IPS-18a (cell line): ENCODE measurements around the gene ZNF714.

Experiments used
- H3K27ac ChIP-seq: one replicate; pipeline ENCODE4 v1.5.1; 2013; ENCODE audit warnings: low read length
- H3K27me3 ChIP-seq: one replicate; pipeline ENCODE4 v1.6.1; 2013; ENCODE audit warnings: mild to moderate bottlenecking, low read length; ENCODE audit not compliant: control insufficient read depth, insufficient read depth
- H3K36me3 ChIP-seq: one replicate; pipeline ENCODE4 v1.6.1; 2013; ENCODE audit warnings: low read depth, low read length; ENCODE audit not compliant: control insufficient read depth
- H3K4me1 ChIP-seq: one replicate; pipeline ENCODE4 v1.6.1; 2013; ENCODE audit warnings: low read depth, low read length; ENCODE audit not compliant: control insufficient read depth
- H3K4me3 ChIP-seq: one replicate; pipeline ENCODE4 v1.5.1; 2013; ENCODE audit warnings: low read length
- H3K9ac ChIP-seq: one replicate; pipeline ENCODE4 v1.6.1; 2013; ENCODE audit warnings: mild to moderate bottlenecking, low read length, moderate library complexity
- H3K9me3 ChIP-seq: one replicate; pipeline ENCODE4 v1.6.1; 2013; ENCODE audit warnings: low read depth, low read length; ENCODE audit not compliant: control insufficient read depth

ZNF714 gene

GRCh38 chr19:21164541-21164940 is 82.5 kb downstream of the ZNF714 start:
- Histone ChIP-seq H3K27me3 (no peaks in the 10 kb centered on the region), H3K9me3 (no peaks in the 10 kb centered on the region), H3K4me3 (no peak overlapping the region), H3K27ac (no peak overlapping the region), H3K36me3 (peaks cover 24% of the 10 kb centered on the region), H3K4me1 (no peaks in the 10 kb centered on the region), H3K9ac (no peak overlapping the region)

- no peak overlapping the region for H3K9ac ChIP-seq
- H3K4me1 ChIP-seq, result no peaks in the 10 kb centered on the region
- no peaks in the 10 kb centered on the region for H3K27me3 ChIP-seq
- H3K9me3 ChIP-seq, result no peaks in the 10 kb centered on the region
- no peak overlapping the region for H3K27ac ChIP-seq
- peaks cover 34% of the 10 kb centered on the region for H3K36me3 ChIP-seq
- H3K4me3 ChIP-seq, result no peak overlapping the region
Measured at GRCh38 chr19:21166436-21166835, 84.4 kb downstream of the ZNF714 start.
